Gastrocnemius medialis (tissue), 4 donors: ENCODE results near the gene INCENP.

Source experiments
- CTCF ChIP-seq, 5 experiments: fragments of 450-650 bp in 3 of 5; fragments of 200-600 bp in 2 of 5; sonication (generic) in 2 of 5; IDR thresholded peaks in 4 of 5; conservative IDR thresholded peaks in 1 of 5; 1 replicate in 4 of 5; 2 replicates in 1 of 5; pipeline ENCODE4 v1.5.1; 2016 to 2019; ENCODE audit warnings: antibody characterized with exemption in 5 of 5, mild to moderate bottlenecking in 3 of 5, moderate library complexity in 3 of 5
- POLR2A ChIP-seq, 2 donors: fragments of 450-650 bp; IDR thresholded peaks; one replicate each; pipeline ENCODE4 v1.6.1; 2017; ENCODE audit warnings: antibody characterized with exemption in 2 of 2, mild to moderate bottlenecking in 2 of 2, moderate library complexity in 2 of 2

- no peak for TF ChIP-seq CTCF (IDR thresholded peaks at IDR 0.05 in 4 of 5, conservative IDR thresholded peaks at IDR 0.05 in 1 of 5)
- no peak for TF ChIP-seq POLR2A (IDR thresholded peaks at IDR 0.05)
Observed at GRCh38 chr11:62137881-62138629, 14.2 kb downstream of the INCENP start.
